GM08714 (cell line): ENCODE measurements around the gene FUT2.
A peak's percentile ranks its signal among the peaks of the same experiment; 100 is the strongest.
"Not testable (repeated sequence)": the region's sequence is repeated elsewhere in the genome, so short reads cannot be mapped to it uniquely, and the experiment has no call there.

ENCODE experiments used
- H3K4me3 ChIP-seq: fragments of 200-500 bp; sonication (Bioruptor generic); 2 replicates; pipeline ENCODE4 v1.5.1; 2014; ENCODE audit warnings: mild to moderate bottlenecking, low read length, inconsistent platforms
- ZNF274 ChIP-seq: IDR thresholded peaks from 2 replicates; pipeline ENCODE4 v1.6.1; 2012; ENCODE audit warnings: mild to moderate bottlenecking, low read depth, low read length

FUT2 gene

GRCh38 chr19:48713041-48713863 lies 17.5 kb downstream of the FUT2 start:
- TF ChIP-seq ZNF274 = no peak
- H3K4me3 ChIP-seq = peak overlapping the region; percentile 70

GRCh38 chr19:48713864-48714755 lies 18.3 kb downstream of the FUT2 start:
- no peak for TF ChIP-seq ZNF274
- H3K4me3 ChIP-seq = peak overlapping the region; percentile 70

DNA sequence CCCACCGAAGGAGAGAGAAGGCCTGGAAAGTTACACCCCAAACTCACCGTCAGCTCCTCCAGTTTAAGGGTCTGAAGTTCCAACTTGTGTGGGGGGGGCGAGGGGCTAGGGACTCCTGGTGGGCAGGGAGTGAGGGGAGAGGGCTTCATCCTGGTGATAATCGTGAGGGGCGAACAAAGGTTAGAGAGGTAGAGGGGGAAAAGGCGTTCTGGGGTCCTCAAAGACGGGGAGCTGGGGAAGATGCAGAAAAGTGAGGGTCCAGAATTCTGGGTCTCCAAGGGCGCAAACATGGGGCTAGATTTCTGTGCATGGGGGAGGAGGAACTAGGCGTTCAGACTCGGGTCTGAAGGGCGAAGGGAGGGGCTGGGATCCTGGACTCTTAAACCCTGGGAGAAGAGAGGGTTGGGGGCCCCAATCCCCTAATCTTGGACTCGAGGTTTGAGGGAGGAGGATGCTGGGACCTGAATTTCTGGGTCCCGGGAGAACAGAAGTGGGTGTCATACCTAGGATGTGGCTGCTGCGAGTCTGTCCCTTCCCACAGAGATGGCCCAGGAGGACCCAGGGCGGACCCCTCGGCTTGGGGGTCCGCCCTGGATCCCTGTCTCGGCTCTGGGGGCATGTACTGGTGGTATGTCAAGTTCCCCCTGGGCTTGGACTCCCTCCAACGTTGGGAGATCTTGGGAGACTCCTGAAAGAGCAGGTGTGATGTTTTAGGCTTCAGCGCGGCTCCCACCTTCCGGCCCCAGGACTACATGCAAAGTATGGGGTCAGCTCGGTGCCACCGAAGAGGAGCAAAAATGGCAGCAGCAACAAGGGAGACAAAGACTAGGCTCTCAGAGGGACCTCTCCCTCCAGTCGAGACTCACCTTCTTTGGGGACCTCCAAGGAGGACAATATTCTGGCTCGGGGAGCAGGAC lies 19.2 kb downstream of the FUT2 start:
- H3K4me3 ChIP-seq = peak overlapping the region; percentile 66
- no peak for TF ChIP-seq ZNF274

- H3K4me3 ChIP-seq = no peak overlapping the region
- TF ChIP-seq ZNF274 = no peak
These were observed 20.0 kb downstream of the FUT2 start for GRCh38 chr19:48715681-48716171.

DNA sequence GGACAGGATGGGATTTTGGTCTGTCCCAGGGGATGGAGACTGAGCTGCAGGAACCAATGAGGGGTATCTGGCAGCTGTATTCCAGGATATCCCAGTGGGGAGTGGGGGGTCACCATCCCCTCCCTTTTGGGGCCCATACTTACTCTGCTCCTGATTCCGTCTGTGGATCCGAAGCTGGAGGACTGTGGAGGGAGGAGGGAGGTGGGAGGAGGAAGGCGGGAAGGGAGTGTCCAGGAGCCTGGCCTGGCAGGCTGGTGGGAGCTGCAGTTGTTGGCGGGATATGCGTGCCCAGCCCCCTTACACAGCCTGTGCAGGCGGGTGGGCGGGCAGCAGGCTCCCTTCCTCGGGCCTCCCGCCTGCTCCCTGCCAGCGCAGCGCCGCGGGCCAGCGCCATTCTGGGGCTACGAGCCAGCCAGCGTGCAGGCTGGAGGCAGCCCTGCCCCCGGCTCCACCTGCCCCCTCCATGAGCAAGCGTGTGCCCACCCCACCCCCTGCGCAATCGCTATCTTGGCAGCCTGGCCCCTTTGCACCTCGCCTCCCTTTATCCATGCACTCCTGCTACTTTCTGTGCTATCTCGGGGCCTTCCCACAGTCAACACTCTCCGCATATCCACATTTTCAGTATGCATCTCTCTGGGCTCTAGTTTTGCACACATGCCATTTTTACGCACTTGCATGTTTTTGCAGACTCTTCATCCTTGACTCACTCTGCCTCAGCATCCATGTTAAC lies 21.0 kb downstream of the FUT2 start:
- no peak for TF ChIP-seq ZNF274
- H3K4me3 ChIP-seq = no peak overlapping the region

GRCh38 chr19:48718106-48718505 lies 22.3 kb downstream of the FUT2 start:
- not testable (repeated sequence) for H3K4me3 ChIP-seq

- TF ChIP-seq ZNF274 = no peak
- H3K4me3 ChIP-seq = no peak overlapping the region
These were observed 23.0 kb downstream of the FUT2 start for GRCh38 chr19:48718711-48719231.

GRCh38 chr19:48719263-48720171 lies 23.7 kb downstream of the FUT2 start, which contains the start of gene MAMSTR:
MAMSTR (minus strand) TSS chr19:48719725; CDS start chr19:48719031, 694 bp downstream.
- TF ChIP-seq ZNF274 = no peak
- no peak within 1 kb of the TSS; the same call in 1 of the 2 replicates for H3K4me3 ChIP-seq

DNA sequence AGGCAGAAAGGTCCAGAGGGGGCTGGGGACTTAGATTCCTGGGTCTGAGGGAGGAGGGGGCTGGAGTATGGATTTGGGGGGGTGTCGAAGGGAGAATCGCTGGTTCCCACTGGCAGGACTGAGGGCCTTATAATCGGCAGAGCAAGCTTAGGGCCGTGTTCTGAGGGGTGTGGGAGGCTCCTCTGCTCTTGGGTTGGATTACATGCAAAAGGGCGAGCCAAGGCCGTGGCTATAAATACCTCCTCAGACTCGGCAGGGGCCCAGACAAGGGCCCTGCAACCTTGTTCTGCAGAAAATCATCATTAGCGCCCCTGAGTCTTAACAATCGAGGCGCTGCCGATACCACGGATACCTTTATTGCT lies 24.5 kb downstream of the FUT2 start:
- no peak for TF ChIP-seq ZNF274
- no peak overlapping the region for H3K4me3 ChIP-seq

GRCh38 chr19:48720613-48721296 lies 25.0 kb downstream of the FUT2 start:
- TF ChIP-seq ZNF274 = no peak
- peak overlapping the region; percentile 57; the same call in 1 of the 2 replicates for H3K4me3 ChIP-seq

GRCh38 chr19:48722196-48722708 lies 26.5 kb downstream of the FUT2 start:
- no peak overlapping the region for H3K4me3 ChIP-seq
- no peak for TF ChIP-seq ZNF274
